CD4-positive, alpha-beta T cell (primary cell): Measurements from ENCODE around the gene SOCS3. TPM values are rescaled to one million over a fixed set of nuclear protein-coding genes. Genes with fewer than 3 reads are reported as not detected.
A peak's percentile ranks its signal among the peaks of the same experiment; 100 is the strongest.

Experiments
- ATAC-seq: fragments of 200-7000 bp; cut with Tn5 transposase; one replicate; pipeline ENCODE4 v1.10.0; 2022; ENCODE audit warnings: mild to moderate bottlenecking; ENCODE audit not compliant: poor library complexity
- CTCF ChIA-PET: fragments of 350-600 bp; sonication (Branson Sonifier 250); formaldehyde crosslinking; loops from one replicate; lab custom pipeline; 2021; ENCODE audit warnings: antibody characterized with exemption, inconsistent platforms; lab: Charles Lee
- POLR2A ChIA-PET: fragments of 350-600 bp; sonication (Branson Sonifier 250); formaldehyde crosslinking; loops from one replicate; lab custom pipeline; 2021; ENCODE audit warnings: antibody characterized with exemption, inconsistent platforms; lab: Charles Lee
- DNase-seq, 14 experiments: peaks; one replicate each; pipeline ENCODE4 v3.0.0-alpha.2; 2013 to 2020; ENCODE audit warnings: mixed read lengths in 2 of 14
- H3K27ac ChIP-seq, 2 donors: one replicate each; pipeline versions ENCODE4 v1.5.1 to v1.7.0; 2013; ENCODE audit warnings: low read length in 2 of 2, low read depth in 1 of 2, mild to moderate bottlenecking in 1 of 2
- H3K27me3 ChIP-seq, 2 experiments: 1 replicate in 1 of 2; 2 replicates in 1 of 2; pipeline versions ENCODE4 v1.6.1 to v1.7.0; 2013; ENCODE audit warnings: low read length in 2 of 2, control low read depth in 1 of 2, mild to moderate bottlenecking in 1 of 2, moderate library complexity in 1 of 2; ENCODE audit not compliant: insufficient read depth in 2 of 2, control insufficient read depth in 1 of 2
- H3K36me3 ChIP-seq: one replicate; pipeline ENCODE4 v1.6.1; 2013; ENCODE audit warnings: low read length, control low read depth; ENCODE audit not compliant: insufficient read depth
- H3K4me1 ChIP-seq: one replicate; pipeline ENCODE4 v1.6.1; 2013; ENCODE audit warnings: low read length, control low read depth; ENCODE audit not compliant: insufficient read depth
- H3K4me3 ChIP-seq: one replicate; pipeline ENCODE4 v1.5.1; 2013; ENCODE audit warnings: mild to moderate bottlenecking, low read length, moderate library complexity
- H3K9me3 ChIP-seq, 2 experiments: 1 replicate in 1 of 2; 2 replicates in 1 of 2; pipeline versions ENCODE4 v1.6.1 to v1.7.0; 2013; ENCODE audit warnings: low read length in 2 of 2, mild to moderate bottlenecking in 2 of 2, control low read depth in 1 of 2, moderate library complexity in 1 of 2; ENCODE audit not compliant: control insufficient read depth in 1 of 2, insufficient read depth in 1 of 2
- H3K27ac Mint-ChIP-seq: one replicate; pipeline ENCODE4 v1.8.0; 2020; ENCODE audit warnings: mixed read lengths
- H3K27me3 Mint-ChIP-seq: one replicate; pipeline ENCODE4 v1.8.0; 2021; ENCODE audit warnings: mixed read lengths
- H3K36me3 Mint-ChIP-seq: one replicate; pipeline ENCODE4 v1.8.0; 2021; ENCODE audit warnings: low read depth, mixed read lengths
- H3K4me1 Mint-ChIP-seq: one replicate; pipeline ENCODE4 v1.8.0; 2021; ENCODE audit warnings: low read depth, mixed read lengths
- H3K4me3 Mint-ChIP-seq: one replicate; pipeline ENCODE4 v1.8.0; 2020; ENCODE audit warnings: mild to moderate bottlenecking, mixed read lengths
- H3K9me3 Mint-ChIP-seq: one replicate; pipeline ENCODE4 v1.8.0; 2020; ENCODE audit warnings: mixed read lengths
- CTCF ChIP-seq: fragments of 200-600 bp; IDR thresholded peaks from one replicate; pipeline ENCODE4 v1.8.0; 2022; ENCODE audit warnings: antibody characterized with exemption, mild to moderate bottlenecking
- intact Hi-C, 2 experiments: fragments of 100-400 bp; cut with DNase I in 1 of 2; cut with micrococcal nuclease in 1 of 2; formaldehyde crosslinking; loops; one replicate each; pipeline versions ENCODE4 v1.15.1 to v1.9.0; 2023 to 2025; cut with DNase I, micrococcal nuclease
- total RNA-seq, 174 experiments: library from RNA in 2 of 174; stranded (reverse) in 2 of 174; gene quantifications; one replicate each; pipeline ENCODE4 v1.2.3 and lab custom pipeline; 2021 to 2026

SOCS3 gene
- total RNA-seq, 2 experiments from 2014 or later = 414 to 427 TPM

- H3K27me3 ChIP-seq = no peaks in the 10 kb centered on the region
- no peak for TF ChIP-seq CTCF
- no peaks in the 10 kb centered on the region for H3K9me3 Mint-ChIP-seq
- intact Hi-C loops = loop anchor here in 1 of 2 experiments (5.0 kb wide), 1 partner anchor 231 kb away; the partner anchor contains the start of gene TMC6
- no peaks in the 10 kb centered on the region for H3K9me3 ChIP-seq
- peak overlapping the region; percentile 85 for H3K4me3 ChIP-seq
- ChIA-PET CTCF (interaction anchor here (1.1 kb wide), 1 partner anchor 106 kb away, joined by 3 read pairs; no protein-coding TSS in a partner anchor), POLR2A (interaction anchor here (0.7 to 4.6 kb wide), 7 partner anchors 23 to 230 kb away, joined by 3 to 29 read pairs (median 3); no protein-coding TSS in a partner anchor)
- peak in 1 of 14 experiments; percentile 37 for DNase-seq
- H3K36me3 Mint-ChIP-seq = peaks cover 38% of the 10 kb centered on the region
- H3K27ac Mint-ChIP-seq = peak overlapping the region; percentile 97
- no peaks in the 10 kb centered on the region for H3K27me3 Mint-ChIP-seq
- H3K27ac ChIP-seq = peak overlapping the region; percentile 68 to 81
- H3K4me3 Mint-ChIP-seq = peak overlapping the region; percentile 87
- H3K4me1 Mint-ChIP-seq = peaks cover 65% of the 10 kb centered on the region
- peaks cover 22% of the 10 kb centered on the region for H3K36me3 ChIP-seq
- peaks cover 71% of the 10 kb centered on the region for H3K4me1 ChIP-seq
- no peak for ATAC-seq
Observed at GRCh38 chr17:78357672-78358537, 2.0 kb downstream of the SOCS3 start.

GRCh38 chr17:78357177-78357586 is 2.7 kb downstream of the SOCS3 start:
- H3K27ac ChIP-seq = peak overlapping the region; percentile 68 to 81
- H3K36me3 ChIP-seq = peaks cover 22% of the 10 kb centered on the region
- H3K9me3 ChIP-seq = no peaks in the 10 kb centered on the region
- CTCF ChIA-PET = interaction anchor here (1.1 kb wide), 1 partner anchor 105 kb away, joined by 3 read pairs; no protein-coding TSS in a partner anchor
- intact Hi-C loops = loop anchor here in 1 of 2 experiments (5.0 kb wide), 1 partner anchor 230 kb away; the partner anchor contains the start of gene TMC6
- H3K4me1 Mint-ChIP-seq = peaks cover 63% of the 10 kb centered on the region
- H3K27ac Mint-ChIP-seq = peak overlapping the region; percentile 97
- H3K4me3 Mint-ChIP-seq = peak overlapping the region; percentile 87
- no peak for TF ChIP-seq CTCF
- DNase-seq (peak in 2 of 14 experiments; percentile 23 to 33), ATAC-seq (no peak)
- H3K4me3 ChIP-seq = peak overlapping the region; percentile 85
- peaks cover 76% of the 10 kb centered on the region for H3K4me1 ChIP-seq
- H3K27me3 ChIP-seq = no peaks in the 10 kb centered on the region
- H3K9me3 Mint-ChIP-seq = no peaks in the 10 kb centered on the region
- POLR2A ChIA-PET = interaction anchor here (0.7 to 4.6 kb wide), 4 partner anchors 24 to 43 kb away, joined by 3 to 29 read pairs (median 8); no protein-coding TSS in a partner anchor
- H3K27me3 Mint-ChIP-seq = no peaks in the 10 kb centered on the region
- H3K36me3 Mint-ChIP-seq = peaks cover 38% of the 10 kb centered on the region

GRCh38 chr17:78356101-78356713 is 3.7 kb downstream of the SOCS3 start:
- CTCF ChIA-PET = interaction anchor here (0.6 to 1.1 kb wide), 5 partner anchors 11 to 105 kb away, joined by 3 to 5 read pairs (median 3); no protein-coding TSS in a partner anchor
- peak overlapping the region; percentile 86 for H3K4me3 Mint-ChIP-seq
- ATAC-seq = peak; percentile 66

More at GRCh38 chr17:78356101-78356713, 3.7 kb downstream of the SOCS3 start:
- Mint-ChIP-seq H3K36me3 (peaks cover 38% of the 10 kb centered on the region), H3K9me3 (no peaks in the 10 kb centered on the region), H3K27me3 (no peaks in the 10 kb centered on the region), H3K4me1 (peaks cover 69% of the 10 kb centered on the region), H3K27ac (peak overlapping the region; percentile 97)
- no peaks in the 10 kb centered on the region for H3K27me3 ChIP-seq
- DNase-seq = peak; percentile 76 to 99 (median 86)
- no peak for TF ChIP-seq CTCF
- peak overlapping the region; percentile 11 for H3K4me3 ChIP-seq
- no peaks in the 10 kb centered on the region for H3K9me3 ChIP-seq
- peaks cover 22% of the 10 kb centered on the region for H3K36me3 ChIP-seq
- H3K27ac ChIP-seq = peak overlapping the region; percentile 83 to 96
- H3K4me1 ChIP-seq = peaks cover 83% of the 10 kb centered on the region
- POLR2A ChIA-PET = interaction anchor here (0.5 to 1.4 kb wide), 7 partner anchors 9 to 216 kb away, joined by 3 to 10 read pairs (median 4); no protein-coding TSS in a partner anchor
- intact Hi-C loops = loop anchor here (1.0 to 5.0 kb wide), 2 partner anchors 13 to 229 kb away; partner anchors contain the start of gene TMC6 (in 1 of the 2)
